Adrenal gland (tissue), 12 donors: ENCODE results near the gene ARHGAP5. TPM values are rescaled to one million over a fixed set of nuclear protein-coding genes. Genes with fewer than 3 reads are reported as not detected.

ENCODE experiments used
- DNase-seq, 7 donors: peaks; one replicate each; pipeline ENCODE4 v3.0.0-alpha.2; 2019 to 2020
- H3K27ac ChIP-seq, 5 donors: fragments of 200-600 bp; sonication (generic) in 4 of 5; 1 replicate in 3 of 5; 2 replicates in 2 of 5; pipeline versions ENCODE4 v1.5.1 to v1.8.0; 2016 to 2020; ENCODE audit warnings: mild to moderate bottlenecking in 1 of 5
- H3K27me3 ChIP-seq: fragments of 200-600 bp; 2 replicates; pipeline ENCODE4 v1.8.0; 2021
- H3K36me3 ChIP-seq, 2 donors: fragments of 200-600 bp; replicated peaks in 1 of 2; 1 replicate in 1 of 2; 2 replicates in 1 of 2; pipeline versions ENCODE4 v1.5.1 to v1.8.0; 2018 to 2022
- H3K4me1 ChIP-seq, 2 donors: fragments of 200-600 bp; replicated peaks in 1 of 2; 1 replicate in 1 of 2; 2 replicates in 1 of 2; pipeline versions ENCODE4 v1.5.1 to v1.8.0; 2018 to 2021
- H3K4me3 ChIP-seq, 4 donors: fragments of 200-600 bp; sonication (generic) in 3 of 4; one replicate each; pipeline ENCODE4 v1.5.1; 2016 to 2018
- H3K9me3 ChIP-seq, 3 donors: fragments of 200-600 bp; sonication (generic) in 1 of 3; replicated peaks in 1 of 3; 1 replicate in 2 of 3; 2 replicates in 1 of 3; pipeline versions ENCODE4 v1.5.1 to v1.8.0; 2016 to 2021
- POLR2A ChIP-seq, 2 donors: fragments of 450-650 bp; IDR thresholded peaks; one replicate each; pipeline ENCODE4 v1.6.1; 2017; ENCODE audit warnings: antibody characterized with exemption in 2 of 2, mild to moderate bottlenecking in 2 of 2, moderate library complexity in 1 of 2
- WGBS, 4 donors: extraction: QIAGEN DNeasy Blood & Tissue Kit in 2 of 4; methylation state at CpG; one replicate each; pipeline versions ENCODE4 v1.1.5 to v1.1.7; 2013 to 2017; 5-methylcytosine and 5-hydroxymethylcytosine counted together
- intact Hi-C, 2 donors: fragments of 100-400 bp; cut with DNase I; formaldehyde crosslinking; loops; one replicate each; pipeline versions ENCODE4 v1.14.1 to v1.15.0; 2022 to 2023
- polyA plus RNA-seq, 3 donors: library from polyadenylated mRNA; stranded (reverse); fragments of 200-250 nt in 2 of 3; fragments of 350-450 nt in 1 of 3; fragmentation: Illumina TruSeq in 1 of 3; extraction: RNeasy Lipid Tissue Mini Kit (QIAGEN cat#74804) in 1 of 3; gene quantifications; one replicate each; pipeline ENCODE4 v1.2.3, GENCODE V29; 2013 to 2014
- total RNA-seq, 9 donors: library from RNA; depleted of rRNA in 4 of 9; stranded (reverse); fragments of >200 nt in 4 of 9; fragments of 120-200 nt in 1 of 9; fragmentation: NEBNext Ultra II Directional in 1 of 9; extraction: Animal tissue kit (Norgen Biotek cat#: 25700) in 1 of 9; gene quantifications; one replicate each; pipeline versions ENCODE4 v1.1.0 to v1.2.4, GENCODE V29; 2013 to 2023
- TF ChIP-seq, protein P1 (sequence below), 6 experiments: fragments of 450-650 bp in 4 of 6; fragments of 200-600 bp in 2 of 6; sonication (generic) in 1 of 6; IDR thresholded peaks; 1 replicate in 5 of 6; 2 replicates in 1 of 6; pipeline versions ENCODE4 v1.5.1 to v1.8.0; 2016 to 2021; ENCODE audit warnings: antibody characterized with exemption in 6 of 6, mild to moderate bottlenecking in 2 of 6, moderate library complexity in 1 of 6
- donor health status: healthy with polysubstance abuse.
- donor health status: Bipolar disorder and iron deficiency.
- donor health status: DM: yes; HTN: yes; CAD: no.
- donor health status: DM: no; HTN: no; CAD: no.
- donor health status: DM: no; HTN: no; CAD: no.
- donor health status: DM: yes; HTN: yes; CAD: no.

Gene ARHGAP5
- total and polyA plus RNA-seq, 12 donors, result 11.9 to 100.0 (median 76.8) TPM

DNA sequence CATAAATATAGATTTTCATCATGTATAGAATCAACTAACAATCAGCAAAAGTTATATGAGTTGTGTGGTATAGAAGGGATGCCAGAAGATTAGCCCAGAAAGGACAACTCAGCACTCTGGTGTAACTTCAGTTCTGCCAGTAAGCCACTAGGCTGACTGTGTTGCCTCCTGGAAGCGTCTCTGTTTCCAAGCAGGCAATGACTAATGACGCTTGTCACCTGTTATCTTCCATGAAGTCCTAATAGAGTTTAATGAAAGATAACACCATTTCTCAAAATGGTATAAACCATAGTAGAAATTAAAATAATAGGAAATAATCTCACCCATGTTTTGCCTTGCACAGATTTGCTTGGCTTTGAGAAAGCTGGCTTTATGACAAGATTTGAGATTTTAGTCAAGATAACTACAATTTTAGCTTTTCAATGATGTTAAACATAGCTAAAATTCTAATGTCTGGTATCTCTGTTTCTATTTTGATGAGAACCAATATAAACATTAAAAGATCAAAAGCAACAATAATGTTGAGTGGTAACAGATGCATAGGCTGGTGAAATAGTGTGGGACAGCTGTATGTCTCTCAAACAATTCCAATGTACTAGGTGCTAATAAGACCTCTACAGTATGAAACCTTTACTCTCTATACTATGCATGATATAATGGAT lies 115.7 kb downstream of the ARHGAP5 start:
- H3K27me3 ChIP-seq, result no peaks in the 10 kb centered on the region
- no peak overlapping the region for H3K27ac ChIP-seq
- no peak for TF ChIP-seq POLR2A (IDR thresholded peaks at IDR 0.05)
- TF ChIP-seq, protein P1, sequence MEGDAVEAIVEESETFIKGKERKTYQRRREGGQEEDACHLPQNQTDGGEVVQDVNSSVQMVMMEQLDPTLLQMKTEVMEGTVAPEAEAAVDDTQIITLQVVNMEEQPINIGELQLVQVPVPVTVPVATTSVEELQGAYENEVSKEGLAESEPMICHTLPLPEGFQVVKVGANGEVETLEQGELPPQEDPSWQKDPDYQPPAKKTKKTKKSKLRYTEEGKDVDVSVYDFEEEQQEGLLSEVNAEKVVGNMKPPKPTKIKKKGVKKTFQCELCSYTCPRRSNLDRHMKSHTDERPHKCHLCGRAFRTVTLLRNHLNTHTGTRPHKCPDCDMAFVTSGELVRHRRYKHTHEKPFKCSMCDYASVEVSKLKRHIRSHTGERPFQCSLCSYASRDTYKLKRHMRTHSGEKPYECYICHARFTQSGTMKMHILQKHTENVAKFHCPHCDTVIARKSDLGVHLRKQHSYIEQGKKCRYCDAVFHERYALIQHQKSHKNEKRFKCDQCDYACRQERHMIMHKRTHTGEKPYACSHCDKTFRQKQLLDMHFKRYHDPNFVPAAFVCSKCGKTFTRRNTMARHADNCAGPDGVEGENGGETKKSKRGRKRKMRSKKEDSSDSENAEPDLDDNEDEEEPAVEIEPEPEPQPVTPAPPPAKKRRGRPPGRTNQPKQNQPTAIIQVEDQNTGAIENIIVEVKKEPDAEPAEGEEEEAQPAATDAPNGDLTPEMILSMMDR (IDR thresholded peaks at IDR 0.05), result no peak
- DNase-seq, result no peak
- H3K36me3 ChIP-seq, result no peaks in the 10 kb centered on the region
- WGBS, 4 donors, result 66 to 75% (median 71%) methylated on average over 2 of the region's 2 CpGs
- intact Hi-C loops, result no loop called here
- no peak overlapping the region for H3K4me3 ChIP-seq
- no peaks in the 10 kb centered on the region for H3K9me3 ChIP-seq
- no peaks in the 10 kb centered on the region for H3K4me1 ChIP-seq

GRCh38 chr14:32193532-32193931 lies 116.4 kb downstream of the ARHGAP5 start:
- DNase-seq, result no peak
- TF ChIP-seq, protein P1 (IDR thresholded peaks at IDR 0.05), result no peak
- no peak for TF ChIP-seq POLR2A (IDR thresholded peaks at IDR 0.05)
- Histone ChIP-seq H3K27me3 (no peaks in the 10 kb centered on the region), H3K4me3 (no peak overlapping the region), H3K36me3 (no peaks in the 10 kb centered on the region), H3K9me3 (no peaks in the 10 kb centered on the region), H3K27ac (no peak overlapping the region), H3K4me1 (no peaks in the 10 kb centered on the region)
- WGBS, 4 donors, result 81 to 97% (median 89%) methylated on average over 2 of the region's 2 CpGs
- intact Hi-C loops, result no loop called here

DNA sequence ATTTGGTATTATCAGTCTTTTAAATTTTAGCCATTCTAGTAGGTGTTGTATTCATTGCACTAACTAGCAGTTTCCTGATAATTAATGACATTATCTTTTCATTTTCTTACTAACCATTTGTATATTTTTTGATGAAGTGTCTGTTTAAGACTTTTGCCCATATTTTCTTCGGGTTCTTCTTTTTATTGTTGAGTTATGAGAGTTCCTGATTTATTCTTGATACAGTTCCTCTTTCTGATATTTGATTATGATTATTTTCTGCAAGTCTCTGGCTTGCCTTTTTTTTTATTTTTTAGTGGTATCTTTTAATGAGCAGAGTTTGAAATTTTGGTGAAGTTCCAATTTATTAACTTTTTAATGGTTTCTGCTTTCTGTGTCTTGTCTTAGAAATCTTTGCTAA lies 118.5 kb downstream of the ARHGAP5 start:
- Histone ChIP-seq H3K4me1 (peaks cover 0 to 3% of the 10 kb centered on the region in 2 donors), H3K36me3 (no peaks in the 10 kb centered on the region), H3K9me3 (no peaks in the 10 kb centered on the region), H3K4me3 (no peak overlapping the region), H3K27ac (no peak overlapping the region), H3K27me3 (no peaks in the 10 kb centered on the region)
- TF ChIP-seq, protein P1 (IDR thresholded peaks at IDR 0.05), result no peak
- TF ChIP-seq POLR2A (IDR thresholded peaks at IDR 0.05), result no peak
- intact Hi-C loops, result no loop called here
- no peak for DNase-seq
- WGBS, 4 donors, result 62 to 67% (median 65%) methylated on average over 1 of the region's 1 CpG

DNA sequence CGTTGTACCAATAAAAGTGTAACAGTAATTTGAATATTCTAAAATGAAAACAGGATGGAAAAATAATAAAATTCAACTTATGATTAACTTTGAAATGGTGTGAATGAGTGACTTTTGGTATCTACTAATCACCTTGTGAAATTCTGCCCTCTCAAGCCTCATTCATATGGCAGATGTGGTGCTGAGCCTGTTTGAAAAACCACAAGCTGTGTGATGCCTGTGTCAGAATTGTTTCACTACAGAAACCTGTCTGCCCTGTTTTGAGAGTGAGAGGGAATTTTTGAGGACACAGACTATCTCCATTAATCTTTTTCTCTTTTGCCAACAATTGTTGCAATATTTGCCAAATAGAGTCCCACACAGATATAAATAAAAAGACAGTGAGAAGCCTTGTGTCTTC lies 120.8 kb downstream of the ARHGAP5 start:
- 75 to 79% (median 77%) methylated on average over 1 of the region's 1 CpG for WGBS, 4 donors
- intact Hi-C loops, result no loop called here
- DNase-seq, result no peak
- no peaks in the 10 kb centered on the region for H3K9me3 ChIP-seq
- no peak overlapping the region for H3K4me3 ChIP-seq
- no peak overlapping the region for H3K27ac ChIP-seq
- no peaks in the 10 kb centered on the region for H3K27me3 ChIP-seq
- peaks cover 0 to 14% of the 10 kb centered on the region in 2 donors for H3K4me1 ChIP-seq
- TF ChIP-seq, protein P1 (IDR thresholded peaks at IDR 0.05), result no peak
- no peak for TF ChIP-seq POLR2A (IDR thresholded peaks at IDR 0.05)
- H3K36me3 ChIP-seq, result no peaks in the 10 kb centered on the region
